Measurements from ENCODE around the gene RPP40. TPM values are rescaled to one million over a fixed set of nuclear protein-coding genes. Genes with fewer than 3 reads are reported as not detected.

RPP40 gene
- total RNA-seq, 3 donors from 2014 or later (not counting 1 experiment from before 2014, with no cell fraction given) = 1.3 to 1.7 (median 1.3) TPM

DNA sequence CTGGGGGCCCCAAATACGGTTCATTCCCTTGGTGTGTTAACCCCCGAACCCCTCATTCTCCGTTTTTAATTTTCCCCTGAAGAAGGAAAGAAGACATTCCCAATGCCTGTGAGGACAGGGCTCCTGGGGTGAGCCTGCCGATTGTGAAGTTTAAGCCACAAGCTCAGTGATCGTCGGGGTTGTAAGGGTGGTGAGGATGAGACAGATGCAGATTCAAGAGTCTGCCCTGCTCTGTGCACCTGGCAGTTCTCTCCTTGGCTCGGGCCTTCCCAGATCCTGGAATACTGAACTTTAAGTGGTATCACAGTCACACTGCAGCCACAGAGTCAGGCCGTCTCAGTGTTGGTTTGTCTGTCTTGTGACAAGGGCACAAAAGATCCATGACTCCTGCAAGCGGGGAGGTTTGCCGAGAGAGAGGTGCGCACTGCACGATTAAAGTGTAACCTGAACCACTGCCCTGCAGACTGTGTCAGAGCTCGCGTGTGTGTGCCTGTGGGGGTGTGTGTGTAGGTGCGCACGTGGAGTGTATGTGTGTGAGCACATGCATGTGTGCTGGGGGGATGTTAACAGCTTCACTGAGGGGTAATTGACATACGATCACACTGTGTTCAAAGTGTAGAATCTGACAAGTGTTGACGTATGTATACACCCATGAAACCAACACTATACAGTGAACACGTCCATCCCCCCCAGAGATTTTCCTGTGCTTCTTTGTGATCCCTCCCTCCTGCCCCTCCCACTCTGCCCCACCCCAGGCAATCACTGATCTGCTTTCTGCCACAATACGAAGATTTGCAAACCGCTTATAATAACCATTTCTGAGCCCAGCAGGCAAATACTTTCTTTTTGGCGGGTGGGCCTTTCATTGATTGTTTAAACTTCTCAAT, 38.9 kb downstream of the RPP40 start:
- DNase-seq = no peak
- Mint-ChIP-seq H3K9me3 (no peaks in the 10 kb centered on the region), H3K27ac (no peak overlapping the region), H3K36me3 (no peaks in the 10 kb centered on the region), H3K4me1 (peaks cover 0 to 4% of the 10 kb centered on the region in 2 donors), H3K4me3 (no peak overlapping the region), H3K27me3 (ENCODE audit: low read depth in 2 of 2) (peaks cover 5 to 6% of the 10 kb centered on the region in 2 donors)
- 87% methylated on average over 22 of the region's 22 CpGs for WGBS (ENCODE audit: insufficient coverage)
- Histone ChIP-seq H3K4me3 (ENCODE audit: low read length) (no peak overlapping the region), H3K27me3 (ENCODE audit: control insufficient read depth, insufficient read depth, low read length) (no peaks in the 10 kb centered on the region), H3K27ac (ENCODE audit: low read length) (no peak overlapping the region), H3K9me3 (ENCODE audit: control insufficient read depth, insufficient read depth, low read length) (no peaks in the 10 kb centered on the region), H3K36me3 (ENCODE audit: control insufficient read depth, insufficient read depth, low read length) (no peaks in the 10 kb centered on the region), H3K4me1 (ENCODE audit: control insufficient read depth, insufficient read depth, low read length) (no peaks in the 10 kb centered on the region)
- intact Hi-C loops (cut with micrococcal nuclease) = no loop called here
- no peak for TF ChIP-seq CTCF (IDR thresholded peaks at IDR 0.05)
- peak in 1 of 3 donors; percentile 7 for ATAC-seq

DNA sequence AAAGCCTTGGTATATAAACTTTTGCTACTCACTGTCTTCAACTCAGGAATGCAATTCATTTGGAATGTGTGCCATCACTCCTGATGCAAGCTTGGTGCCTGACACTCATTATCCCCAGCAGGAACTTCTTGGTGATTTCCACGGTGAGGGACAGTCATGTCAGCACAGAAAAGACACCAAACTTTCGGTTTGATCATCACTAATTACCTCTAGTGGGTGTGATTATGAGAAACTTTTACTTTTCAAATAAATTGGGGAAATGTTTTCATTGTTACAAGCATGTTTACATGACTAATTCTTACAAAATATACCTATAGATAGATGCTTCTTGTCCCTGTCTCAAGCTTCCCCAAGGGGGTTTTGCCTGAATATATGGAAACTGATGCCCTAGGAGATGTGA, 40.9 kb downstream of the RPP40 start:
- no peak overlapping the region for H3K4me3 Mint-ChIP-seq

GRCh38 chr6:4961322-4962168, 42.3 kb downstream of the RPP40 start:
- intact Hi-C loops (cut with micrococcal nuclease) = no loop called here
- no peaks in the 10 kb centered on the region for H3K27me3 ChIP-seq (ENCODE audit: control insufficient read depth, insufficient read depth, low read length)
- H3K4me1 ChIP-seq (ENCODE audit: control insufficient read depth, insufficient read depth, low read length) = no peaks in the 10 kb centered on the region
- H3K4me3 ChIP-seq (ENCODE audit: low read length) = no peak overlapping the region
- Mint-ChIP-seq H3K27me3 (ENCODE audit: low read depth in 2 of 2) (peaks cover 5 to 6% of the 10 kb centered on the region in 2 donors), H3K36me3 (no peaks in the 10 kb centered on the region), H3K4me1 (peaks cover 0 to 4% of the 10 kb centered on the region in 2 donors), H3K9me3 (no peaks in the 10 kb centered on the region), H3K4me3 (no peak overlapping the region), H3K27ac (no peak overlapping the region)
- 96% methylated on average over 9 of the region's 10 CpGs for WGBS (ENCODE audit: insufficient coverage)
- no peak for TF ChIP-seq CTCF (IDR thresholded peaks at IDR 0.05)
- no peak for ATAC-seq
- no peaks in the 10 kb centered on the region for H3K9me3 ChIP-seq (ENCODE audit: control insufficient read depth, insufficient read depth, low read length)
- DNase-seq = no peak
- no peaks in the 10 kb centered on the region for H3K36me3 ChIP-seq (ENCODE audit: control insufficient read depth, insufficient read depth, low read length)
- H3K27ac ChIP-seq (ENCODE audit: low read length) = no peak overlapping the region

More for the DNA sequence above, 40.9 kb downstream of the RPP40 start:
- H3K36me3 ChIP-seq (ENCODE audit: control insufficient read depth, insufficient read depth, low read length) = no peaks in the 10 kb centered on the region
- H3K4me1 ChIP-seq (ENCODE audit: control insufficient read depth, insufficient read depth, low read length) = no peaks in the 10 kb centered on the region
- Mint-ChIP-seq H3K27ac (no peak overlapping the region), H3K27me3 (ENCODE audit: low read depth in 2 of 2) (peaks cover 5 to 6% of the 10 kb centered on the region in 2 donors), H3K36me3 (no peaks in the 10 kb centered on the region), H3K4me1 (peaks cover 0 to 4% of the 10 kb centered on the region in 2 donors), H3K9me3 (no peaks in the 10 kb centered on the region)
- no peaks in the 10 kb centered on the region for H3K27me3 ChIP-seq (ENCODE audit: control insufficient read depth, insufficient read depth, low read length)
- ATAC-seq (no peak), DNase-seq (no peak)
- no peak for TF ChIP-seq CTCF (IDR thresholded peaks at IDR 0.05)
- 80% methylated on average over 1 of the region's 2 CpGs for WGBS (ENCODE audit: insufficient coverage)
- H3K4me3 ChIP-seq (ENCODE audit: low read length) = no peak overlapping the region
- no peak overlapping the region for H3K27ac ChIP-seq (ENCODE audit: low read length)
- H3K9me3 ChIP-seq (ENCODE audit: control insufficient read depth, insufficient read depth, low read length) = no peaks in the 10 kb centered on the region
- intact Hi-C loops (cut with micrococcal nuclease) = no loop called here

Measured in natural killer cell (primary cell).